HFF-Myc (cell line): ENCODE results near the gene SYP.

Source experiments
- DNase-seq: peaks from one replicate; pipeline ENCODE4 v3.0.0-alpha.2; 2011; ENCODE audit warnings: low read depth; ENCODE audit errors: extremely low read depth
- H3K4me3 ChIP-seq: replicated peaks from 2 replicates; pipeline ENCODE4 v1.5.1; 2011; ENCODE audit warnings: low read depth, mild to moderate bottlenecking, control low read depth, low read length
- CTCF ChIP-seq: IDR thresholded peaks from 2 replicates; pipeline ENCODE4 v1.5.1; 2012; ENCODE audit warnings: mild to moderate bottlenecking, low read depth, low read length, control low read depth; ENCODE audit errors: missing control alignments

The SYP gene

GRCh38 chrX:49225858-49226257 is 25.9 kb upstream of the SYP start:
- no peak overlapping the region for H3K4me3 ChIP-seq
- no peak for DNase-seq
- TF ChIP-seq CTCF = no peak

GRCh38 chrX:49221868-49222267 is 21.9 kb upstream of the SYP start:
- no peak for TF ChIP-seq CTCF
- H3K4me3 ChIP-seq = no peak overlapping the region
- no peak for DNase-seq

- no peak for TF ChIP-seq CTCF
- no peak for DNase-seq
- no peak overlapping the region for H3K4me3 ChIP-seq
Observed at GRCh38 chrX:49220100-49220499, 20.1 kb upstream of the SYP start.

GRCh38 chrX:49214996-49215526 is 15.1 kb upstream of the SYP start:
- no peak overlapping the region for H3K4me3 ChIP-seq
- TF ChIP-seq CTCF = no peak
- no peak for DNase-seq

GRCh38 chrX:49214416-49214815 is 14.4 kb upstream of the SYP start:
- DNase-seq = no peak
- no peak overlapping the region for H3K4me3 ChIP-seq
- TF ChIP-seq CTCF = no peak

- no peak for TF ChIP-seq CTCF
- DNase-seq = no peak
- H3K4me3 ChIP-seq = no peak overlapping the region
Observed at GRCh38 chrX:49212861-49213260, 12.9 kb upstream of the SYP start.

GRCh38 chrX:49212209-49212608 is 12.2 kb upstream of the SYP start:
- no peak for DNase-seq
- H3K4me3 ChIP-seq = no peak overlapping the region
- TF ChIP-seq CTCF = no peak
